Neural cell (in vitro differentiated cells): Measurements from ENCODE around the gene TDRKH. TPM values are rescaled to one million over a fixed set of nuclear protein-coding genes. Genes with fewer than 3 reads are reported as not detected.

Experiments
- H2AFZ ChIP-seq: fragments of 200-600, 300-800 bp; sonication (generic), shearing (Covaris generic); 2 replicates; pipeline ENCODE4 v1.6.0; 2014; ENCODE audit warnings: low read depth, mild to moderate bottlenecking, antibody characterized with exemption, low read length, moderate library complexity
- H3F3A ChIP-seq: fragments of 200-600 bp; shearing (Covaris generic); 2 replicates; pipeline ENCODE4 v1.6.1; 2016; ENCODE audit warnings: mild to moderate bottlenecking, moderate library complexity, mixed read lengths, antibody characterized with exemption, low read length; ENCODE audit not compliant: insufficient read depth, poor library complexity, severe bottlenecking
- H3K27ac ChIP-seq: fragments of 200-600, 300-800 bp; sonication (generic), shearing (Covaris generic); 2 replicates; pipeline ENCODE4 v1.5.1; 2014; ENCODE audit warnings: mild to moderate bottlenecking, low read length, moderate library complexity
- H3K27me3 ChIP-seq: fragments of 300-800, 200-600 bp; sonication (generic), shearing (Covaris generic); 2 replicates; pipeline ENCODE4 v1.6.0; 2014; ENCODE audit warnings: mild to moderate bottlenecking, low read depth, low read length, moderate library complexity; ENCODE audit not compliant: insufficient read depth
- H3K36me3 ChIP-seq: fragments of 300-800, 200-600 bp; sonication (generic), shearing (Covaris generic); 2 replicates; pipeline ENCODE4 v1.5.1; 2014; ENCODE audit warnings: mild to moderate bottlenecking, antibody characterized with exemption, low read length, moderate library complexity; ENCODE audit not compliant: insufficient read depth
- H3K4me2 ChIP-seq: fragments of 300-800, 200-600 bp; sonication (generic), shearing (Covaris generic); 2 replicates; pipeline ENCODE4 v1.6.0; 2014; ENCODE audit warnings: mild to moderate bottlenecking, low read length
- H3K4me3 ChIP-seq: fragments of 300-800, 200-600 bp; sonication (generic), shearing (Covaris generic); 2 replicates; pipeline ENCODE4 v1.5.1; 2014; ENCODE audit warnings: mild to moderate bottlenecking, low read length, moderate library complexity
- H3K79me2 ChIP-seq: fragments of 200-600 bp; shearing (Covaris generic); replicated peaks from 2 replicates; pipeline ENCODE4 v1.6.0; 2014; ENCODE audit warnings: mild to moderate bottlenecking, low read length, moderate library complexity; ENCODE audit not compliant: insufficient read depth
- H3K9ac ChIP-seq: fragments of 300-800, 200-600 bp; sonication (generic), shearing (Covaris generic); 2 replicates; pipeline ENCODE4 v1.6.1; 2016; ENCODE audit warnings: mild to moderate bottlenecking, low read length, mixed read lengths
- H3K9me2 ChIP-seq: fragments of 200-600 bp; shearing (Covaris generic); 2 replicates; pipeline ENCODE4 v1.6.1; 2016; ENCODE audit warnings: mild to moderate bottlenecking, low read length, mixed read lengths; ENCODE audit not compliant: insufficient read depth
- H3K9me3 ChIP-seq: fragments of 200-600, 300-800 bp; sonication (generic), shearing (Covaris generic); 2 replicates; pipeline ENCODE4 v1.6.1; 2016; ENCODE audit warnings: mild to moderate bottlenecking, mixed run types, low read length, moderate library complexity, mixed read lengths
- H4K20me1 ChIP-seq: fragments of 200-600 bp; shearing (Covaris generic); 2 replicates; pipeline ENCODE4 v1.6.1; 2016; ENCODE audit warnings: mild to moderate bottlenecking, mixed run types; ENCODE audit not compliant: insufficient read depth
- EP300 ChIP-seq: fragments of 450-650 bp; conservative IDR thresholded peaks from 2 replicates; pipeline ENCODE4 v1.6.1; 2014; ENCODE audit warnings: antibody characterized with exemption, mild to moderate bottlenecking, moderate library complexity; ENCODE audit not compliant: poor library complexity, severe bottlenecking
- EZH2 ChIP-seq: fragments of 200-600, 300-800 bp; shearing (Covaris generic), sonication (generic); IDR thresholded peaks from 2 replicates; pipeline ENCODE4 v1.6.1; 2014; ENCODE audit warnings: antibody characterized with exemption, low read length, borderline replicate concordance, mild to moderate bottlenecking; ENCODE audit not compliant: insufficient read depth, poor library complexity, severe bottlenecking
- MXI1 ChIP-seq: fragments of 450-650 bp; conservative IDR thresholded peaks from 2 replicates; pipeline ENCODE4 v1.6.1; 2014; ENCODE audit warnings: antibody characterized with exemption, mild to moderate bottlenecking; ENCODE audit not compliant: poor library complexity, severe bottlenecking
- POLR2AphosphoS5 ChIP-seq: IDR thresholded peaks from 2 replicates; pipeline ENCODE4 v1.6.1; 2012
- RAD21 ChIP-seq: fragments of 450-650 bp; conservative IDR thresholded peaks from 2 replicates; pipeline ENCODE4 v1.6.1; 2014; ENCODE audit warnings: antibody characterized with exemption, mild to moderate bottlenecking, moderate library complexity
- SMC3 ChIP-seq: fragments of 450-650 bp; conservative IDR thresholded peaks from 2 replicates; pipeline ENCODE4 v1.6.1; 2014; ENCODE audit warnings: antibody characterized with exemption, mild to moderate bottlenecking, moderate library complexity; ENCODE audit not compliant: poor library complexity
- TAF1 ChIP-seq: IDR thresholded peaks from 2 replicates; pipeline ENCODE4 v1.6.1; 2012; ENCODE audit warnings: low read depth
- polyA plus RNA-seq: library from polyadenylated mRNA; depleted of rRNA; stranded (reverse); fragments of >200 nt; gene quantifications from 2 replicates; pipeline ENCODE4 v1.2.3, GENCODE V29; 2014
- TF ChIP-seq, protein P1 (sequence below): IDR thresholded peaks from 2 replicates; pipeline ENCODE4 v1.6.1; 2012; ENCODE audit warnings: borderline replicate concordance
- TF ChIP-seq, protein P2 (sequence below): fragments of 450-650 bp; IDR thresholded peaks from 2 replicates; pipeline ENCODE4 v1.5.1; 2014; ENCODE audit warnings: antibody characterized with exemption, mild to moderate bottlenecking, moderate library complexity; ENCODE audit not compliant: poor library complexity, severe bottlenecking

Gene TDRKH
- polyA plus RNA-seq, 1 donor from 2014 or later, result 19.5 TPM

GRCh38 chr1:151823175-151823574 is 32.9 kb upstream of the TDRKH start:
- no peaks in the 10 kb centered on the region for H3K9me3 ChIP-seq
- H3K9me2 ChIP-seq, result no peaks in the 10 kb centered on the region
- TF ChIP-seq EP300 (no peak), POLR2AphosphoS5 (no peak), RAD21 (no peak), SMC3 (no peak), MXI1 (no peak), EZH2 (no peak), TAF1 (no peak)
- TF ChIP-seq, protein P1, sequence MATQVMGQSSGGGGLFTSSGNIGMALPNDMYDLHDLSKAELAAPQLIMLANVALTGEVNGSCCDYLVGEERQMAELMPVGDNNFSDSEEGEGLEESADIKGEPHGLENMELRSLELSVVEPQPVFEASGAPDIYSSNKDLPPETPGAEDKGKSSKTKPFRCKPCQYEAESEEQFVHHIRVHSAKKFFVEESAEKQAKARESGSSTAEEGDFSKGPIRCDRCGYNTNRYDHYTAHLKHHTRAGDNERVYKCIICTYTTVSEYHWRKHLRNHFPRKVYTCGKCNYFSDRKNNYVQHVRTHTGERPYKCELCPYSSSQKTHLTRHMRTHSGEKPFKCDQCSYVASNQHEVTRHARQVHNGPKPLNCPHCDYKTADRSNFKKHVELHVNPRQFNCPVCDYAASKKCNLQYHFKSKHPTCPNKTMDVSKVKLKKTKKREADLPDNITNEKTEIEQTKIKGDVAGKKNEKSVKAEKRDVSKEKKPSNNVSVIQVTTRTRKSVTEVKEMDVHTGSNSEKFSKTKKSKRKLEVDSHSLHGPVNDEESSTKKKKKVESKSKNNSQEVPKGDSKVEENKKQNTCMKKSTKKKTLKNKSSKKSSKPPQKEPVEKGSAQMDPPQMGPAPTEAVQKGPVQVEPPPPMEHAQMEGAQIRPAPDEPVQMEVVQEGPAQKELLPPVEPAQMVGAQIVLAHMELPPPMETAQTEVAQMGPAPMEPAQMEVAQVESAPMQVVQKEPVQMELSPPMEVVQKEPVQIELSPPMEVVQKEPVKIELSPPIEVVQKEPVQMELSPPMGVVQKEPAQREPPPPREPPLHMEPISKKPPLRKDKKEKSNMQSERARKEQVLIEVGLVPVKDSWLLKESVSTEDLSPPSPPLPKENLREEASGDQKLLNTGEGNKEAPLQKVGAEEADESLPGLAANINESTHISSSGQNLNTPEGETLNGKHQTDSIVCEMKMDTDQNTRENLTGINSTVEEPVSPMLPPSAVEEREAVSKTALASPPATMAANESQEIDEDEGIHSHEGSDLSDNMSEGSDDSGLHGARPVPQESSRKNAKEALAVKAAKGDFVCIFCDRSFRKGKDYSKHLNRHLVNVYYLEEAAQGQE, result no peak
- TF ChIP-seq, protein P2, sequence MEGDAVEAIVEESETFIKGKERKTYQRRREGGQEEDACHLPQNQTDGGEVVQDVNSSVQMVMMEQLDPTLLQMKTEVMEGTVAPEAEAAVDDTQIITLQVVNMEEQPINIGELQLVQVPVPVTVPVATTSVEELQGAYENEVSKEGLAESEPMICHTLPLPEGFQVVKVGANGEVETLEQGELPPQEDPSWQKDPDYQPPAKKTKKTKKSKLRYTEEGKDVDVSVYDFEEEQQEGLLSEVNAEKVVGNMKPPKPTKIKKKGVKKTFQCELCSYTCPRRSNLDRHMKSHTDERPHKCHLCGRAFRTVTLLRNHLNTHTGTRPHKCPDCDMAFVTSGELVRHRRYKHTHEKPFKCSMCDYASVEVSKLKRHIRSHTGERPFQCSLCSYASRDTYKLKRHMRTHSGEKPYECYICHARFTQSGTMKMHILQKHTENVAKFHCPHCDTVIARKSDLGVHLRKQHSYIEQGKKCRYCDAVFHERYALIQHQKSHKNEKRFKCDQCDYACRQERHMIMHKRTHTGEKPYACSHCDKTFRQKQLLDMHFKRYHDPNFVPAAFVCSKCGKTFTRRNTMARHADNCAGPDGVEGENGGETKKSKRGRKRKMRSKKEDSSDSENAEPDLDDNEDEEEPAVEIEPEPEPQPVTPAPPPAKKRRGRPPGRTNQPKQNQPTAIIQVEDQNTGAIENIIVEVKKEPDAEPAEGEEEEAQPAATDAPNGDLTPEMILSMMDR, result no peak
- no peaks in the 10 kb centered on the region for H4K20me1 ChIP-seq
- no peak overlapping the region for H2AFZ ChIP-seq
- no peak overlapping the region for H3K4me3 ChIP-seq
- H3K4me2 ChIP-seq, result no peak overlapping the region
- no peak overlapping the region for H3K9ac ChIP-seq
- H3K36me3 ChIP-seq, result no peaks in the 10 kb centered on the region
- no peaks in the 10 kb centered on the region for H3F3A ChIP-seq
- no peak overlapping the region for H3K27ac ChIP-seq
- H3K27me3 ChIP-seq, result no peaks in the 10 kb centered on the region
- H3K79me2 ChIP-seq, result no peaks in the 10 kb centered on the region

GRCh38 chr1:151822404-151822803 is 32.1 kb upstream of the TDRKH start:
- Histone ChIP-seq H3K4me2 (no peak overlapping the region), H3K27ac (no peak overlapping the region), H3K9me2 (no peaks in the 10 kb centered on the region), H3K9ac (no peak overlapping the region), H4K20me1 (no peaks in the 10 kb centered on the region), H3K9me3 (no peaks in the 10 kb centered on the region), H3K36me3 (no peaks in the 10 kb centered on the region), H3K27me3 (no peaks in the 10 kb centered on the region), H3F3A (no peaks in the 10 kb centered on the region), H3K4me3 (no peak overlapping the region), H2AFZ (no peak overlapping the region), H3K79me2 (no peaks in the 10 kb centered on the region)
- TF ChIP-seq POLR2AphosphoS5, result no peak
- TF ChIP-seq RAD21, result no peak

GRCh38 chr1:151820940-151821339 is 30.6 kb upstream of the TDRKH start:
- Histone ChIP-seq H3K4me2 (no peak overlapping the region), H3F3A (no peaks in the 10 kb centered on the region), H3K36me3 (no peaks in the 10 kb centered on the region), H3K9me3 (no peaks in the 10 kb centered on the region), H3K27me3 (no peaks in the 10 kb centered on the region), H3K4me3 (no peak overlapping the region), H3K27ac (no peak overlapping the region), H3K79me2 (no peaks in the 10 kb centered on the region), H4K20me1 (no peaks in the 10 kb centered on the region), H2AFZ (no peak overlapping the region), H3K9ac (no peak overlapping the region), H3K9me2 (no peaks in the 10 kb centered on the region)
- TF ChIP-seq SMC3 (no peak), TAF1 (no peak), EP300 (no peak), MXI1 (no peak), RAD21 (no peak), POLR2AphosphoS5 (no peak)
- TF ChIP-seq, protein P2, result no peak
- TF ChIP-seq, protein P1, result no peak
